OCI-LY1 (cell line): ENCODE measurements around the gene PCDHGA1.
A peak's percentile ranks its signal among the peaks of the same experiment; 100 is the strongest.

Source experiments
- H2AFZ ChIP-seq: fragments of 200-600 bp; sonication (generic), shearing (Covaris generic); 2 replicates; pipeline ENCODE4 v1.6.0; 2014; ENCODE audit warnings: antibody characterized with exemption, mild to moderate bottlenecking, low read length
- H3F3A ChIP-seq: fragments of 200-600 bp; sonication (generic), shearing (Covaris generic); 2 replicates; pipeline ENCODE4 v1.6.0; 2014; ENCODE audit warnings: mild to moderate bottlenecking, antibody characterized with exemption, low read length, moderate library complexity; ENCODE audit not compliant: insufficient read depth
- H3K27ac ChIP-seq: fragments of 200-600 bp; sonication (generic); 2 replicates; pipeline ENCODE4 v1.5.1; 2014; ENCODE audit warnings: low read length, mixed run types, mild to moderate bottlenecking, low read depth; ENCODE audit not compliant: poor library complexity, severe bottlenecking
- H3K27me3 ChIP-seq: fragments of 200-600 bp; sonication (generic); 2 replicates; pipeline ENCODE4 v1.6.0; 2014; ENCODE audit warnings: antibody characterized with exemption, mild to moderate bottlenecking, low read length, moderate library complexity; ENCODE audit not compliant: insufficient read depth
- H3K36me3 ChIP-seq: fragments of 200-600 bp; sonication (generic); 2 replicates; pipeline ENCODE4 v1.6.1; 2014; ENCODE audit warnings: mild to moderate bottlenecking, antibody characterized with exemption, low read length, moderate library complexity, mixed read lengths; ENCODE audit not compliant: insufficient read depth
- H3K4me1 ChIP-seq: fragments of 200-600 bp; sonication (generic); 2 replicates; pipeline ENCODE4 v1.5.1; 2014; ENCODE audit warnings: mild to moderate bottlenecking, low read length, moderate library complexity; ENCODE audit not compliant: insufficient read depth, severe bottlenecking
- H3K4me2 ChIP-seq: fragments of 200-600 bp; sonication (generic), shearing (Covaris generic); 2 replicates; pipeline ENCODE4 v1.6.1; 2014; ENCODE audit warnings: low read length
- H3K4me3 ChIP-seq: fragments of 200-600 bp; sonication (generic); 2 replicates; pipeline ENCODE4 v1.5.1; 2014; ENCODE audit warnings: low read length, low read depth, mild to moderate bottlenecking, mixed read lengths; ENCODE audit not compliant: poor library complexity, severe bottlenecking
- H3K79me2 ChIP-seq: fragments of 200-600 bp; shearing (Covaris generic); 2 replicates; pipeline ENCODE4 v1.6.1; 2016; ENCODE audit warnings: mixed run types, low read length, mixed read lengths; ENCODE audit not compliant: insufficient read depth
- H3K9ac ChIP-seq: fragments of 200-600 bp; sonication (generic), shearing (Covaris generic); 2 replicates; pipeline ENCODE4 v1.6.1; 2014; ENCODE audit warnings: mild to moderate bottlenecking, low read length, mixed read lengths
- H3K9me2 ChIP-seq: fragments of 200-600 bp; sonication (generic), shearing (Covaris generic); 2 replicates; pipeline ENCODE4 v1.6.1; 2014; ENCODE audit warnings: low read depth, mild to moderate bottlenecking, low read length, mixed read lengths
- H3K9me3 ChIP-seq: fragments of 200-600 bp; shearing (Covaris generic); 2 replicates; pipeline ENCODE4 v1.6.1; 2014; ENCODE audit warnings: low read length, mixed read lengths
- H4K20me1 ChIP-seq: fragments of 200-600 bp; sonication (generic), shearing (Covaris generic); 2 replicates; pipeline ENCODE4 v1.6.0; 2016; ENCODE audit warnings: mild to moderate bottlenecking, low read length; ENCODE audit not compliant: insufficient read depth
- EZH2 ChIP-seq: fragments of 200-600 bp; sonication (generic), shearing (Covaris generic); IDR thresholded peaks from 2 replicates; pipeline ENCODE4 v1.8.0; 2017; ENCODE audit warnings: borderline replicate concordance, mixed run types, mild to moderate bottlenecking, antibody characterized with exemption, low read length, moderate library complexity, mixed read lengths
- TF ChIP-seq, protein P1 (sequence below): fragments of 200-600 bp; sonication (generic), shearing (Covaris generic); IDR thresholded peaks from 2 replicates; pipeline ENCODE4 v1.5.1; 2017; ENCODE audit warnings: mild to moderate bottlenecking, antibody characterized with exemption, low read length, moderate library complexity, mixed read lengths

The PCDHGA1 gene

DNA sequence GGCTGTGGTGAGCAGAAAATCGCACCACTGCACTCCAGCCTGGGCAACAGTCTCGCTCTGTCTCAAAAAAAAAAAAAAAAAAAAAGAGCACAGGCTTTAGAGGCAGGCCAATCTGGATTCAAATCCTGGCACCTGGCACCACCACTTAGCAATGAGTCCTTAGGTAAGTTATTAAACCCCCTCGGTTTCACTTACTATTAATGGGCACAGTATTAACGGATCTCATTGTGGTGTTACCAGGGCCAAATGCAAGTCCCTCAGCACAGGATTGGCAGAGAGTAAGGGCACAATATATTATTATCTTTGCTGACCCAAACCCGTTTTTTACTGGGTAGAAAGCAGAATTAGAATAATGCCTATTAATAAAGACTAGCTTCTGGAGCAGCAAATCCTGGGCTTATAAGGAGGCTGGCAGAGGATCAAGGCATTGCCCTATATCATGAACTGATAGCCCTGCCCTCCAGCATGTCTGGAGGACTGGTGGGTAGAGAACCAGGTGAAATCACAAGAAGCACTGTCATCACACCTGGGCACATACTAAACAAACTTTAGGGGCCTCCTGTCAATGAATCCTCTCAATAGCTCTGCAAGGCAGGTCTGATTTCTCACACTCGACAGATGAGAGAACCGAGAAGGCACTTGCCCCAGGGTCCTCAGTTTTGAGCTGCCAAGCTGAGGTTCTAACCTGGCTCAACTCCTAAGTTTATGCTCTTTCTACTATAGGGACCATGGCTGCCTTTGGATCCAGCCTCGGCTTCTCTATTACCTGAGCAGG, 176.3 kb downstream of the PCDHGA1 start:
- no peak overlapping the region for H2AFZ ChIP-seq
- H3K4me3 ChIP-seq = no peak overlapping the region
- no peaks in the 10 kb centered on the region for H3K36me3 ChIP-seq
- H3K79me2 ChIP-seq = no peaks in the 10 kb centered on the region
- H3K27ac ChIP-seq = peak overlapping the region; percentile 90
- peak overlapping the region; percentile 20; the same call in 1 of the 2 replicates for H3K4me2 ChIP-seq
- TF ChIP-seq, protein P1, sequence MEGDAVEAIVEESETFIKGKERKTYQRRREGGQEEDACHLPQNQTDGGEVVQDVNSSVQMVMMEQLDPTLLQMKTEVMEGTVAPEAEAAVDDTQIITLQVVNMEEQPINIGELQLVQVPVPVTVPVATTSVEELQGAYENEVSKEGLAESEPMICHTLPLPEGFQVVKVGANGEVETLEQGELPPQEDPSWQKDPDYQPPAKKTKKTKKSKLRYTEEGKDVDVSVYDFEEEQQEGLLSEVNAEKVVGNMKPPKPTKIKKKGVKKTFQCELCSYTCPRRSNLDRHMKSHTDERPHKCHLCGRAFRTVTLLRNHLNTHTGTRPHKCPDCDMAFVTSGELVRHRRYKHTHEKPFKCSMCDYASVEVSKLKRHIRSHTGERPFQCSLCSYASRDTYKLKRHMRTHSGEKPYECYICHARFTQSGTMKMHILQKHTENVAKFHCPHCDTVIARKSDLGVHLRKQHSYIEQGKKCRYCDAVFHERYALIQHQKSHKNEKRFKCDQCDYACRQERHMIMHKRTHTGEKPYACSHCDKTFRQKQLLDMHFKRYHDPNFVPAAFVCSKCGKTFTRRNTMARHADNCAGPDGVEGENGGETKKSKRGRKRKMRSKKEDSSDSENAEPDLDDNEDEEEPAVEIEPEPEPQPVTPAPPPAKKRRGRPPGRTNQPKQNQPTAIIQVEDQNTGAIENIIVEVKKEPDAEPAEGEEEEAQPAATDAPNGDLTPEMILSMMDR = no peak
- TF ChIP-seq EZH2 = no peak
- H3K27me3 ChIP-seq = no peaks in the 10 kb centered on the region
- H4K20me1 ChIP-seq = no peaks in the 10 kb centered on the region
- H3F3A ChIP-seq = no peaks in the 10 kb centered on the region
- no peaks in the 10 kb centered on the region for H3K9me2 ChIP-seq
- peaks cover 65% of the 10 kb centered on the region for H3K4me1 ChIP-seq
- no peaks in the 10 kb centered on the region for H3K9me3 ChIP-seq
- peak overlapping the region; percentile 48; the same call in 1 of the 2 replicates for H3K9ac ChIP-seq

DNA sequence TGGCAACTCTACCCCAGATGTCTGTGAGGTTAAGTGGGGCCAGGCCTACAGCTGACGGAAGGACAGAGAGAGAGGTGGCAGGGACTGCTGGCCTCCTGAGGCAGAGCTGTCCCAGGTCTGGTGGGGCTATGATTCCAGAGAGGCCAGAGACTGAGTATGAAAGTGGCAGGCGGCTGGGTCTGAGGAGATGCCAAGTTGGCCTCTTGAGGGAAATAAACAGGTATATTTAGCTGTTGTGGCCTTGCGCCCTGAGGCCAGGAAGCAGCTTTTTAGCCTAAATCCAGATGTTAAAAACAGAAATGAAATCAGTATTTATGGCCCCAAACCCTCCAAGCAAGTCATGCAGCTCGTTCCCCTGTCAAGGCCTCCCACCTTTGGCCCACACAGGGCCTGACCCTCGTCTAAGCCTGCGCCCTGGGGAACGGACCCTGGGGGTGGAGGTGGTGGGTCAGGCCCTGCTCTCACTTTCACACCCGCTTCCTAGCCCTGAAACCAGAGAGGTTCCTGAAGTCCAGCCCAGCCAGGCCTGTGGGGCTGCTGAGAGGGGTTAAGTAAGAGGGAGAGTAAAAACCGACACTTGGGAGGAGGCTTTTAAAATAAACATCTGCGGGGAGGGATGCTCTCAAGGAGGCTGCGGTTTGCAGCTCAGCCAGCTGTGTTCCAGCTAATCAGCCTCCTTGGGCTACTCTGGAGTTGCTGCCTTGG, 177.2 kb downstream of the PCDHGA1 start:
- no peaks in the 10 kb centered on the region for H4K20me1 ChIP-seq
- no peaks in the 10 kb centered on the region for H3K79me2 ChIP-seq
- peak overlapping the region; percentile 56 for H3K4me3 ChIP-seq
- TF ChIP-seq, protein P1 = no peak
- no peak for TF ChIP-seq EZH2
- H3K9me2 ChIP-seq = no peaks in the 10 kb centered on the region
- peaks cover 75% of the 10 kb centered on the region for H3K4me1 ChIP-seq
- peak overlapping the region; percentile 90 for H3K27ac ChIP-seq
- no peaks in the 10 kb centered on the region for H3F3A ChIP-seq
- peak overlapping the region; percentile 48 for H3K9ac ChIP-seq
- no peak overlapping the region for H2AFZ ChIP-seq
- H3K9me3 ChIP-seq = no peaks in the 10 kb centered on the region
- H3K4me2 ChIP-seq = peak overlapping the region; percentile 86
- H3K27me3 ChIP-seq = no peaks in the 10 kb centered on the region
- no peaks in the 10 kb centered on the region for H3K36me3 ChIP-seq

GRCh38 chr5:141508440-141508797, 178.1 kb downstream of the PCDHGA1 start:
- TF ChIP-seq, protein P1 = no peak
- no peak for TF ChIP-seq EZH2
- H3K4me1 ChIP-seq = peaks cover 83% of the 10 kb centered on the region
- no peaks in the 10 kb centered on the region for H4K20me1 ChIP-seq
- peak overlapping the region; percentile 56 for H3K4me3 ChIP-seq
- H3K27ac ChIP-seq = peak overlapping the region; percentile 90
- H3K27me3 ChIP-seq = no peaks in the 10 kb centered on the region
- no peaks in the 10 kb centered on the region for H3K36me3 ChIP-seq
- no peak overlapping the region for H2AFZ ChIP-seq
- no peaks in the 10 kb centered on the region for H3K9me2 ChIP-seq
- no peaks in the 10 kb centered on the region for H3K9me3 ChIP-seq
- H3K9ac ChIP-seq = peak overlapping the region; percentile 48; the same call in 1 of the 2 replicates
- no peaks in the 10 kb centered on the region for H3K79me2 ChIP-seq
- no peaks in the 10 kb centered on the region for H3F3A ChIP-seq
- peak overlapping the region; percentile 86 for H3K4me2 ChIP-seq
